ENCODE measurements around the gene TRPV3.
"Not testable (repeated sequence)": the region's sequence is repeated elsewhere in the genome, so short reads cannot be mapped to it uniquely, and the experiment has no call there.

Gene TRPV3

GRCh38 chr17:3474212-3474611 is 83.4 kb downstream of the TRPV3 start:
- DNase-seq (ENCODE audit: low spot score): no peak
- no peak for TF ChIP-seq CTCF (conservative IDR thresholded peaks at IDR 0.05; ENCODE audit: low read depth)
- ChIA-PET CTCF (no interaction called here), POLR2A (ENCODE audit: low non-redundant PET) (no interaction called here)
- no peak overlapping the region for H3K27ac ChIP-seq

- no peak for DNase-seq (ENCODE audit: low spot score)
- CTCF ChIA-PET: no interaction called here
Measured at GRCh38 chr17:3472137-3472536, 85.5 kb downstream of the TRPV3 start.

GRCh38 chr17:3471599-3471998 is 86.0 kb downstream of the TRPV3 start, which contains the start of gene SPATA22:
SPATA22 (minus strand) TSS chr17:3471819; CDS start chr17:3469325, 2,494 bp downstream.
- TF ChIP-seq CTCF (conservative IDR thresholded peaks at IDR 0.05; ENCODE audit: low read depth): no peak
- CTCF ChIA-PET: no interaction called here

More at GRCh38 chr17:3472137-3472536, 85.5 kb downstream of the TRPV3 start:
- TF ChIP-seq CTCF (conservative IDR thresholded peaks at IDR 0.05; ENCODE audit: low read depth): no peak
- H3K27ac ChIP-seq: no peak overlapping the region
- POLR2A ChIA-PET (ENCODE audit: low non-redundant PET): no interaction called here

GRCh38 chr17:3469529-3469928 is 88.1 kb downstream of the TRPV3 start:
- no peak for TF ChIP-seq CTCF (conservative IDR thresholded peaks at IDR 0.05; ENCODE audit: low read depth)
- ChIA-PET POLR2A (ENCODE audit: low non-redundant PET) (no interaction called here), CTCF (interaction anchor here (0.6 kb wide), 1 partner anchor 329 kb away, joined by 4 read pairs; no protein-coding TSS in a partner anchor)
- H3K27ac ChIP-seq: no peak overlapping the region
- no peak for DNase-seq (ENCODE audit: low spot score)

More at GRCh38 chr17:3471599-3471998, 86.0 kb downstream of the TRPV3 start, which contains the start of gene SPATA22:
- no peak for DNase-seq (ENCODE audit: low spot score)
- POLR2A ChIA-PET (ENCODE audit: low non-redundant PET): no interaction called here
- H3K27ac ChIP-seq: no peak within 1 kb of the TSS

- POLR2A ChIA-PET (ENCODE audit: low non-redundant PET); H3K27ac ChIP-seq; CTCF ChIA-PET; DNase-seq (ENCODE audit: low spot score): not testable (repeated sequence)
Measured at GRCh38 chr17:3466355-3466754, 91.3 kb downstream of the TRPV3 start.
